ENCODE data around the gene TTC28. TPM values are rescaled to one million over a fixed set of nuclear protein-coding genes. Genes with fewer than 3 reads are reported as not detected.

The TTC28 gene
- total RNA-seq, 1 donor from 2014 or later = 24.5 TPM

DNA sequence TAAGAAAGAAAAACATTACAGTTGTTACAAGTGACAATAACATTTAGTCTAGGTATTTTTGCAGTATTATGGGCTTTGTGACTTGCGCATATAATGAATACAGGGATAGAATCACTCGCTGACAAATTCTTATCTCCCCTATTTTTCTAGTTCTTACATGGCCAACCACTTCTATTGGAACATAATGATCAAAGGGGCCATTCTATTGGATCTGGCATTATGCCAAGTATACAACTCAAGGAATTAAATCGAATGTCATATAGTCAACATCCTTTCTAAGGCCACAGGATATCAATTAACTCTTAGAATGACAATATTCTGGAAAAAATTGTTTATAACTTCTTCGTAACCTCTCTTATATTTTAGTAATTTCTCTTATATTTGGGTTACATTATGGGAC lies 272.0 kb downstream of the TTC28 start:
- no peaks in the 10 kb centered on the region for H3K36me3 ChIP-seq
- H3K27ac ChIP-seq = no peak overlapping the region
- no peaks in the 10 kb centered on the region for H3K9me3 ChIP-seq
- H3K4me3 ChIP-seq = no peak overlapping the region
- peaks cover 0 to 19% of the 10 kb centered on the region in 2 donors for H3K4me1 ChIP-seq
- H3K27me3 ChIP-seq = no peaks in the 10 kb centered on the region
- intact Hi-C loops (cut with DNase I) = no loop called here
- DNase-seq (ENCODE audit: low spot score in 2 of 2) = no peak
- TF ChIP-seq, protein P1, sequence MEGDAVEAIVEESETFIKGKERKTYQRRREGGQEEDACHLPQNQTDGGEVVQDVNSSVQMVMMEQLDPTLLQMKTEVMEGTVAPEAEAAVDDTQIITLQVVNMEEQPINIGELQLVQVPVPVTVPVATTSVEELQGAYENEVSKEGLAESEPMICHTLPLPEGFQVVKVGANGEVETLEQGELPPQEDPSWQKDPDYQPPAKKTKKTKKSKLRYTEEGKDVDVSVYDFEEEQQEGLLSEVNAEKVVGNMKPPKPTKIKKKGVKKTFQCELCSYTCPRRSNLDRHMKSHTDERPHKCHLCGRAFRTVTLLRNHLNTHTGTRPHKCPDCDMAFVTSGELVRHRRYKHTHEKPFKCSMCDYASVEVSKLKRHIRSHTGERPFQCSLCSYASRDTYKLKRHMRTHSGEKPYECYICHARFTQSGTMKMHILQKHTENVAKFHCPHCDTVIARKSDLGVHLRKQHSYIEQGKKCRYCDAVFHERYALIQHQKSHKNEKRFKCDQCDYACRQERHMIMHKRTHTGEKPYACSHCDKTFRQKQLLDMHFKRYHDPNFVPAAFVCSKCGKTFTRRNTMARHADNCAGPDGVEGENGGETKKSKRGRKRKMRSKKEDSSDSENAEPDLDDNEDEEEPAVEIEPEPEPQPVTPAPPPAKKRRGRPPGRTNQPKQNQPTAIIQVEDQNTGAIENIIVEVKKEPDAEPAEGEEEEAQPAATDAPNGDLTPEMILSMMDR (IDR thresholded peaks at IDR 0.05) = no peak

DNA sequence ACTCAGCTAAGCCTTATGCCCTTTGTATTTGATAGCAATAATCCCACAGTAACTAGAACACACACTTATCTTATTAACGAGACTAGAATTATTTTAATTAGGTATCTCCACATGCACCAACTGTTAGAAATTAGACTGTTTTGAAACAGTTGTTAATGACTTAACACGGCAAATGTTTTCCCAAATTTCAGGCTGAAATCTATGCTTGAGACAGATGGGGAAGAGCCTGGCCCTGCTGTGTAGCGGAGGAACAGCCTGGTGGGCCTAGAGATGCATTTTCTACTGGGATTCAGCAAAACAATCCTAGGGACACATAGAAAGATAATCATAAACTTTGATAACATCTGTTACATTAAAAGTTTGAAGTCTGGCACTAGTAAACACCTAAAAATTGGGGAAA lies 273.4 kb downstream of the TTC28 start:
- H3K27ac ChIP-seq = no peak overlapping the region
- intact Hi-C loops (cut with DNase I) = no loop called here
- H3K4me3 ChIP-seq = no peak overlapping the region
- TF ChIP-seq, protein P1 (IDR thresholded peaks at IDR 0.05) = no peak
- H3K9me3 ChIP-seq = no peaks in the 10 kb centered on the region
- DNase-seq (ENCODE audit: low spot score in 2 of 2) = no peak
- H3K4me1 ChIP-seq = peaks cover 0 to 9% of the 10 kb centered on the region in 2 donors
- H3K27me3 ChIP-seq = no peaks in the 10 kb centered on the region
- no peaks in the 10 kb centered on the region for H3K36me3 ChIP-seq

DNA sequence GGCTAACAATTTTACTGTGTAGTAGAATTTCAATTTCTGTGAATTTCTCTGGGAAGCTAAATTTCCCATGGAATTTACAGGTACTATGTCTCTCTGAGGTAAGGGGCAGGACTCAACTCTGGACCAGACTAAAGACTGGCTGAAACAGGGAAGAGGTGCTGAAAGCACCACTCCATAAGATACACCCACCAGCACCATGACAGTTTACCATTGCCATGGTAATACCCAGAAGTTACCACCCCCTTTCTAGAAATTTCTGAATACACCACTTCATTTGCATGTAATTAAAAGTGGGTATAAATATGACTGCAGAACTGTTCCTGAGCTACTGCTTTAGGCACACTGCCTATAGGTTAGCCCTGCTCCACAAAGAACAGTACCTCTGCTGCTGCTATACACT lies 274.1 kb downstream of the TTC28 start:
- TF ChIP-seq, protein P1 (IDR thresholded peaks at IDR 0.05) = no peak
- Histone ChIP-seq H3K27ac (no peak overlapping the region), H3K27me3 (no peaks in the 10 kb centered on the region), H3K36me3 (no peaks in the 10 kb centered on the region), H3K4me3 (no peak overlapping the region), H3K9me3 (no peaks in the 10 kb centered on the region), H3K4me1 (peaks cover 0 to 8% of the 10 kb centered on the region in 2 donors)
- intact Hi-C loops (cut with DNase I) = no loop called here
- DNase-seq (ENCODE audit: low spot score in 2 of 2) = no peak

DNA sequence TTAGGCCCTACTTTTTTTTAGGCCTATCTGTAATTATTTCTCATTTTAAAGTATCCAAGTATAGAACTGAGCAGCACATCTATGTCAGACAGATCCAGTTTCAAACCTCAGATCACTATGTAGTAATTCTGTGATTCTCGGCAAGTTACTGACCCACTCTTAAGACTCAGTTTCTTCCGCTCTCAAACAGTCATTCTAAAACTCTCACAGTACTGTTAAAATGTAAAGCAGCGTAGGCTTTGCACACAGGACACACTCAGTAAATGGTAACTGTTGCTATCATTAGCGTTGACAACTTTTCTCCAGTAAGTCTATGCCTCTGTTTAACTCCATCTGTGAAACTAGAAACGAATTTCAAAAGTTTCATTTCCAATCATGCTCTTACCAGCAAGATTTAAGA lies 277.1 kb downstream of the TTC28 start:
- intact Hi-C loops (cut with DNase I) = no loop called here
- Histone ChIP-seq H3K36me3 (no peaks in the 10 kb centered on the region), H3K27me3 (no peaks in the 10 kb centered on the region), H3K27ac (no peak overlapping the region), H3K4me1 (no peaks in the 10 kb centered on the region), H3K4me3 (no peak overlapping the region), H3K9me3 (no peaks in the 10 kb centered on the region)
- no peak for DNase-seq (ENCODE audit: low spot score in 2 of 2)
- TF ChIP-seq, protein P1 (IDR thresholded peaks at IDR 0.05) = no peak

DNA sequence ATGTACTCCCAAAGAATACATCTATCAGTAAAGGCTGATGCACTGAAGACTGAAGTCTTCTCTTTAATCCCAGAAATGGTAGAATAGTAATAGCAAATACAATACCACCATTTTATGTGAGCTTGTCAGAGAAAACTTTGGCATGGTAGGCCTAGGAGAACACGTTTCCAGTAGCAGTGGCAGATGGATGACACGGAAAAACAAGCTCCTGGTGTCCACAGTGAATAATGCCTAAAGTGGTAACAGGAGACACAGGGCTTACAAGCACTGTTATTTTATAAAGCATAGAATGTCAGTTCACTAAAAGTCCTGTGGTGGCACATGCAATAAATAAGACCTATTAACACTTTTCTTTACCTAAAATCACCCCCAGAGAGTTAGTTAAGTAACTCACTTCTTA lies 277.6 kb downstream of the TTC28 start:
- no peaks in the 10 kb centered on the region for H3K4me1 ChIP-seq
- no peaks in the 10 kb centered on the region for H3K9me3 ChIP-seq
- DNase-seq (ENCODE audit: low spot score in 2 of 2) = no peak
- TF ChIP-seq, protein P1 (IDR thresholded peaks at IDR 0.05) = no peak
- no peaks in the 10 kb centered on the region for H3K36me3 ChIP-seq
- H3K4me3 ChIP-seq = no peak overlapping the region
- intact Hi-C loops (cut with DNase I) = no loop called here
- no peak overlapping the region for H3K27ac ChIP-seq
- H3K27me3 ChIP-seq = no peaks in the 10 kb centered on the region

DNA sequence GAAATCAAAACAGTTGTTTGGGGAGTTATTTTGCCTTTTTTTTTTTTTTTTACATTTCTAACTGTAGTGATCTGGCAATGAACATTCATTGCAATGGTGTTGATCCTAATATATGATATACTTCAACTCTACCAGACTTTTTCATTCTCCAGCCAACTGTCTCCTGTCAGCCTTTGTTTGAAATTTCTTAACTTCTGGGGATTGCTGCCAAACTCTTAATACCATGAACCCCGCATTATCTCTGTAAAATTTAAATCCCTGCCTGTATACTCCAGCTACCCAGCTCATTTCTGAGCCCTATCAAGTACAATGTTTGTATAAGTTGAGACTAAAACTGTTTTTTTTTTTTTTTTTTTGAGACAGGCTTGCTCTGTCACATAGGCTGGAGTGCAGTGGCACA lies 280.7 kb downstream of the TTC28 start:
- TF ChIP-seq, protein P1 (IDR thresholded peaks at IDR 0.05) = no peak
- no peak for DNase-seq (ENCODE audit: low spot score in 2 of 2)
- H3K27ac ChIP-seq = no peak overlapping the region
- H3K4me3 ChIP-seq = no peak overlapping the region
- H3K27me3 ChIP-seq = no peaks in the 10 kb centered on the region
- intact Hi-C loops (cut with DNase I) = no loop called here
- no peaks in the 10 kb centered on the region for H3K4me1 ChIP-seq
- H3K36me3 ChIP-seq = no peaks in the 10 kb centered on the region
- no peaks in the 10 kb centered on the region for H3K9me3 ChIP-seq
